ENCODE data around the gene SIL1.

SIL1 gene

DNA sequence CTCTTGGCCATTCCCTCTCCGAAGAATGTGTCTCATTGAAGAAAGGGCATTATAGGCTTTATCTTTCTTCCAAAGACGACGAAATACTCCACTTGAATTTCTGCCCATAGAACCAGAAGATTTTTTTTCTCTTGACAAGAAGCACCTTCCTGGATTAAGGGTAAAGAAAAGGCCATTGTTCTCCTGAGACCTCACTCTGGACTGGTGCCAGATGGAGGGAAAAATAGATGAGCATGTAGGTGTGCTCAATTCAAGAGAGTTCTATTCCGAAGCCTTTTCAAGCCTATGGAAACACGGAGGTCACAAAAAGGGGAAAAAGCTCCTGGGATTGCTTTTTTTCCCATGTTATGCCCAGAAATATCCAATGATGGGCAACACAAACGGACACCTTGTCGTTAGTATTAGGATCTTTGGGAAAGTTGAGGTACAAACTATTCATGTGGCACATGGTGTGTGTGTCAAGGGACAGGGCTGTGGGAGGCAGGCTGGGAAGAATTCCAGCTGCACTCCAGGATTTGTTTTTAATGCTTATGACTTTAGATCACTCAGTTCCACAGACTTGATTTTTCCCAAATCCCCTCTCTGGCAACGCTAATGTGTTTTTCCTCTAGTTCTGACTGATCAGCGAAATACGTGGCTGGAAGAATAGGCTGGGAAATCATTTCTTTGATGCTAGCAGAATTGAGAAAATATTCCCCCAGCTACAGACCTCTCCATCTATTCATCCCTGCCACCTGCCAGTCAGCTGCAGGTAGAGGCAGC, 89.9 kb downstream of the SIL1 start:
- H3K4me3 ChIP-seq (ENCODE audit: low read depth, low read length): no peak overlapping the region
- TF ChIP-seq, protein P1, sequence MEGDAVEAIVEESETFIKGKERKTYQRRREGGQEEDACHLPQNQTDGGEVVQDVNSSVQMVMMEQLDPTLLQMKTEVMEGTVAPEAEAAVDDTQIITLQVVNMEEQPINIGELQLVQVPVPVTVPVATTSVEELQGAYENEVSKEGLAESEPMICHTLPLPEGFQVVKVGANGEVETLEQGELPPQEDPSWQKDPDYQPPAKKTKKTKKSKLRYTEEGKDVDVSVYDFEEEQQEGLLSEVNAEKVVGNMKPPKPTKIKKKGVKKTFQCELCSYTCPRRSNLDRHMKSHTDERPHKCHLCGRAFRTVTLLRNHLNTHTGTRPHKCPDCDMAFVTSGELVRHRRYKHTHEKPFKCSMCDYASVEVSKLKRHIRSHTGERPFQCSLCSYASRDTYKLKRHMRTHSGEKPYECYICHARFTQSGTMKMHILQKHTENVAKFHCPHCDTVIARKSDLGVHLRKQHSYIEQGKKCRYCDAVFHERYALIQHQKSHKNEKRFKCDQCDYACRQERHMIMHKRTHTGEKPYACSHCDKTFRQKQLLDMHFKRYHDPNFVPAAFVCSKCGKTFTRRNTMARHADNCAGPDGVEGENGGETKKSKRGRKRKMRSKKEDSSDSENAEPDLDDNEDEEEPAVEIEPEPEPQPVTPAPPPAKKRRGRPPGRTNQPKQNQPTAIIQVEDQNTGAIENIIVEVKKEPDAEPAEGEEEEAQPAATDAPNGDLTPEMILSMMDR (IDR thresholded peaks at IDR 0.05; ENCODE audit: borderline replicate concordance, insufficient read depth, low read depth, low read length): no peak

DNA sequence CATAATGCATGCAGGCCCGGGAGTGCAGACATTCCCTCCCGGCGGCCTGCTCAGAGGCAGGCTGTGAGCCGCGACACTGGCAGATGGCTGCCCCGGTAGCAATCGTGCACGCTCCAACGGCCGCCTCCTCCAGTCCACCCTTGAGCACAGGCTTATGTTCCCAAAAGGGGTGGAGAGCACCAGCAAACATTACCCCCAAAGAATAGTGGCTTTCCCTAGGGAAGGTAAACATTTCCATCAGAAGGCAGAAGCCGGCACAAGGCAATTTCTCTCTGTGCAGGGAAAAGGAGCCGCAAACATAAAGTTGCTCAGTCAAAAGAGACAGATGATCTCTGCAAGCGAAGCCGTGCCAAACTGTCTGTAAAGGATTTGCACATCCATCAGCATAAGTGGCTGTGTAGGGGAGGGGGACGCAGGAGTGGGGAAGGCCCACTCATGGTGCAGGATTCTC, 92.5 kb downstream of the SIL1 start:
- TF ChIP-seq, protein P1 (IDR thresholded peaks at IDR 0.05; ENCODE audit: borderline replicate concordance, insufficient read depth, low read depth, low read length): no peak
- no peak overlapping the region for H3K4me3 ChIP-seq (ENCODE audit: low read depth, low read length)

DNA sequence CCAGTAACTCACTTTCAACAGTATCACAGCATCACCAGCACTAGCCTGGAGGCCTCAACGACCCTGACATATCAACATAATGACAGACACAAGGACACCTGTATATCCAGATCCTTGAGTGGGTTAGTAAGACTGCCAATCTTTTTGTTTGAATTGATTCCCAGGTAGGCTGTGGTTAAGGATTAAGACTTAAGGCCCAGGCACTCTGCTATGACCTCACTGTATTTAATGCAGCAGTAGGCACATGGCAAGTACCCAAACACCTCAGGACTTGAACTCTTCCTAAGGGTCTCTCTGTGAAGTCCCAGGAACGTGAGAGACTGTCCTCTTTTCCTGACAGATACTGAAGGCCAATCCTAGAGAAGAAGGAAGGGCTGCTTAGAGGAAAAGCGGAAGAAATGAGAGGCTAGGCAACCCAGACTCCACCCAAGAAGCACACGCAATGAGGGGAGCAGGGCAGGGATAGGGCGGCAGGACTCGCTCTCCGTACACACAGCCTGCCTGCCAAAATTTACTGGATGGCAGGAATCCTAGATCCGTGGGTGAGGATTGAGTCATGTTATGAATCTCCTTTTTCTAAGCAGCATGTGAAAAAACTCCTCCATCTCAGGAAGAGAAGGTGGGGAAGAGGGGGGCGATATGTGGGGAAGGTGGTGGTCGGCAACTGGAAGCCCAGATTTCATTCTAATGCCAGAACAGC, 93.4 kb downstream of the SIL1 start:
- H3K4me3 ChIP-seq (ENCODE audit: low read depth, low read length): no peak overlapping the region
- TF ChIP-seq, protein P1 (IDR thresholded peaks at IDR 0.05; ENCODE audit: borderline replicate concordance, insufficient read depth, low read depth, low read length): no peak

DNA sequence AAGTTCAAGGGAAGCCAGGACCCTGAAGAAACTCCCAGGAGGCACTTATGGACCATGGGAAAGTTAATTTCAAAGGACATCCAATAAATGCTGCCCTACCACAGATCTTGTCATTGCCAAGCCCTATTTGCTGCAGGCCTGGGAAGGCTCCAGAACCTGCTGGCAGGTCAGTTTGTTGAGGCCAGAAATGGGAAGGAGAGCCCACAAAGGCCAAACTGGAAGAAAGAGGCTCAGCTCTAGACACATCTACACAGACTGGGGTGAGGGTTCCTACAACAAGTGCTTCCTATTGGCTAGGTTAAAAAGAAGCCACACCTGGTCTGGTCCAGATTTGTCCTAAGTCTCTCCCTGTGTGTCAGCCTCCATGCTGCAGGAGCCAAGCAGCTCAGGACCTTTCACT, 94.4 kb downstream of the SIL1 start:
- no peak overlapping the region for H3K4me3 ChIP-seq (ENCODE audit: low read depth, low read length)
- TF ChIP-seq, protein P1 (IDR thresholded peaks at IDR 0.05; ENCODE audit: borderline replicate concordance, insufficient read depth, low read depth, low read length): no peak

DNA sequence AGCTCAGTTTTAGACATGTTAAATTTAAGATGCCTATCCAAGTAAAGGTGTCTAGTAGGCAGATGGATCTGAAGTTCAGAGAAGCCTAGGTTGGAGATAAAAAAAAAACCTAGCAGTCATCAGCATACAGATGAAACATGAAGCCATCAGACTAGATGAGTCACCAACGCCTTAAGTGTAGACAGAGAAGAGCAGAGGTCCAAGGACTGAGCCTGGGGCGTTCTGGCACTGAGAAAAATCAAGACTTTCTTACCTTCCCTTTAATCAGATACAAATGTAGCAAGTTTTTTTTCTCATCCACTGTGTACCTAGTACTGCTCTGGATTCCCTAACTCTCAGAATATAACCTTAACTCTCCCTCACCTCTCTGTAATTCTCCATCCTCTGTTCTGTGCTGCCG, 97.3 kb downstream of the SIL1 start:
- TF ChIP-seq, protein P1 (IDR thresholded peaks at IDR 0.05; ENCODE audit: borderline replicate concordance, insufficient read depth, low read depth, low read length): no peak
- H3K4me3 ChIP-seq (ENCODE audit: low read depth, low read length): no peak overlapping the region

DNA sequence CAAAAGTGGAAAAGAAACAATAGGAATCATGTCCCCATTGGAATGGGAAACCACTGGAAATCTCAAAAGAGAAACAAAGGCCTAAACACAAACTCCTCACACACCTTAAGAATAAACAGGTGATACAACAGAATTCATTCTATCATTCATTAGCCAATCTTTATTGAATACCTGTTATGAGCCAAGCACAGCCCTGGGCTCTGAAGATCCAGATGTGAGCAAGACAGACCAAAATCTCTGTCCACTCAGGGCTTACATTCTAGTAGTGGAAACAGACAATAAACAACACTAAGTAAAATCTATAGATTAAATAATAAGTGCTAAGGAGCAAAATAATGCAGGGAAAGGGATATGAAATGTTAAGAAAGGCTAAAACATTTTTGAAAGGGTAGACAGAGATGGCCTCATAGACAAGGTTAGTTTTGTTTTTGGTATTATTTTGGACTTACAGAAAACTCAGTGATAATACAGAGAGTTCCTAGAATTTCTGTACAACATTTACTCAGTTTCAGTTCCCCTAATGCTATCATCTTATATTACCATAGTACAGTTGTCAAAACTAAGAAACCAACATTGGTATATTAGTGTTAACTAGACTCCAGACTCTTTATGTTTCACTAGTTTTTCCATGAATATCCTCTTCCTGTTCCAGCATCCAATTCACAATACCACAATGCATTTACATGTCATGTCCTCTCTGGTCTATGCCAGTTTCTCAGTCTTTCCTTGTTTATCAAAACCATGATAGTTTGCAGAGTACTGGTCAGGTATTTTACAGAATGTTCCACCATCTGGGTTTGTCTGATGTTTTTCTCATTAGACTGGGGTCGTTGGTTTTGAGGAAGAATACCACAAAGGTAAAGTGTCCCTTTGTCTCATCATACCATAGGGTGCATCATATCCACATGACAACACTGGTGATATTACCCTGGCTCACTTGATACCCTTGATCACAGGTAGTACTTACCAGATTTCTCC, 103.7 kb downstream of the SIL1 start:
- TF ChIP-seq, protein P1 (IDR thresholded peaks at IDR 0.05; ENCODE audit: borderline replicate concordance, insufficient read depth, low read depth, low read length): no peak
- no peak overlapping the region for H3K4me3 ChIP-seq (ENCODE audit: low read depth, low read length)
